ENCODE data around the gene C6orf120. TPM values are rescaled to one million over a fixed set of nuclear protein-coding genes. Genes with fewer than 3 reads are reported as not detected.

The C6orf120 gene
- total and polyA plus RNA-seq, 11 donors = 3.4 to 22.9 (median 18.8) TPM

DNA sequence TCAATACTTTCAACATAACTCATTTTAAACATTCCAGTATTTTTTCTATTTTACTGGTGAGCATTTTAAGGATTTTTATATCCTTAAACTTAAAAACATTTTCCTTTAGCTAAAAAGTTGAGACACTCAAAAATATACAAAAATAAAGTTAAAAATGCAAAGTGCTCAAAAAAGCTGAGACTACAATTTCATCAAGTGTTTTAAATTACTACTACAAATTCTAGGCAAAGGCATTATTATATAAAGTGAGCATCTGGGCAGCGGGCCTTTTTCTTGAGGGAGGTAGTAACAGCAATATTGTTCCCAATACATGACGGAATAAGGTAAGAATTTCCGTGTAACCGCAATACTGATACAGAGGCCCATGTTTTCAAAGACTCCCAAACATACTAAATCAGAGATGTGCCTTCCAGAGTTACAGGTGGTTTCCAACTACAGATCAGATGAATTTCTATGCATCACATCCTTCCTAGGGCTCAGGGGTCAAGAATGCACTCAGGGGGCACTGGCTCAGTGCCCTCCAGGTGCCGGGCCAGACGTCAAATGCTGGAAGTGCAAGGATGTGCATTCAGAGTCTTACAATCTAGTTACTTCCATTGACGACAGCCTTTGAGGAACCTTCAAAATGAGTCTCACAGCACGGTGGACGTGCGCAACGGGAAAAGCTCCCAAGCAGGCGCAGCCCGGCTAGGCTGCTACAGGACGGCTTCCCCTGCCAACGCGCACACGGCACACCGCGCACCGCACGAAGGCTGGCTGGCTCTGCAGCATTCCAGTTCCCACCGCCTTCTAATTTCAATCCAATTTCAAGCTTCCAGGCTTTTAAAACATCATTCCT lies 20.7 kb downstream of the C6orf120 start:
- WGBS, 4 donors = 2 to 3% (median 3%) methylated on average over 22 of the region's 22 CpGs
- Histone ChIP-seq H3K27me3 (no peaks in the 10 kb centered on the region), H3K4me1 (peaks cover 0 to 40% (median 20%) of the 10 kb centered on the region in 12 donors), H3K4me3 (peak overlapping the region; percentile 41 to 94 (median 66)), H3K9me3 (no peaks in the 10 kb centered on the region), H3K27ac (peak overlapping the region; percentile 59 to 96 (median 90)), H3K36me3 (peaks cover 0 to 17% (median 0%) of the 10 kb centered on the region in 9 donors)
- intact Hi-C loops (cut with DNase I) = loop anchor here in 3 of 10 donors (2.0 to 10.0 kb wide), 3 partner anchors 18 to 832 kb away; partner anchors contain the start of genes C6orf120 (in 2 of the 3), WDR27 (in 2 of the 3), PSMB1 (in 1 of the 3) and TBP (in 1 of the 3)
- TF ChIP-seq, protein P1, sequence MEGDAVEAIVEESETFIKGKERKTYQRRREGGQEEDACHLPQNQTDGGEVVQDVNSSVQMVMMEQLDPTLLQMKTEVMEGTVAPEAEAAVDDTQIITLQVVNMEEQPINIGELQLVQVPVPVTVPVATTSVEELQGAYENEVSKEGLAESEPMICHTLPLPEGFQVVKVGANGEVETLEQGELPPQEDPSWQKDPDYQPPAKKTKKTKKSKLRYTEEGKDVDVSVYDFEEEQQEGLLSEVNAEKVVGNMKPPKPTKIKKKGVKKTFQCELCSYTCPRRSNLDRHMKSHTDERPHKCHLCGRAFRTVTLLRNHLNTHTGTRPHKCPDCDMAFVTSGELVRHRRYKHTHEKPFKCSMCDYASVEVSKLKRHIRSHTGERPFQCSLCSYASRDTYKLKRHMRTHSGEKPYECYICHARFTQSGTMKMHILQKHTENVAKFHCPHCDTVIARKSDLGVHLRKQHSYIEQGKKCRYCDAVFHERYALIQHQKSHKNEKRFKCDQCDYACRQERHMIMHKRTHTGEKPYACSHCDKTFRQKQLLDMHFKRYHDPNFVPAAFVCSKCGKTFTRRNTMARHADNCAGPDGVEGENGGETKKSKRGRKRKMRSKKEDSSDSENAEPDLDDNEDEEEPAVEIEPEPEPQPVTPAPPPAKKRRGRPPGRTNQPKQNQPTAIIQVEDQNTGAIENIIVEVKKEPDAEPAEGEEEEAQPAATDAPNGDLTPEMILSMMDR (IDR thresholded peaks at IDR 0.05) = no peak
- ATAC-seq (peak; percentile 65 to 85 (median 72)), DNase-seq (peak; percentile 27 to 76 (median 39))

DNA sequence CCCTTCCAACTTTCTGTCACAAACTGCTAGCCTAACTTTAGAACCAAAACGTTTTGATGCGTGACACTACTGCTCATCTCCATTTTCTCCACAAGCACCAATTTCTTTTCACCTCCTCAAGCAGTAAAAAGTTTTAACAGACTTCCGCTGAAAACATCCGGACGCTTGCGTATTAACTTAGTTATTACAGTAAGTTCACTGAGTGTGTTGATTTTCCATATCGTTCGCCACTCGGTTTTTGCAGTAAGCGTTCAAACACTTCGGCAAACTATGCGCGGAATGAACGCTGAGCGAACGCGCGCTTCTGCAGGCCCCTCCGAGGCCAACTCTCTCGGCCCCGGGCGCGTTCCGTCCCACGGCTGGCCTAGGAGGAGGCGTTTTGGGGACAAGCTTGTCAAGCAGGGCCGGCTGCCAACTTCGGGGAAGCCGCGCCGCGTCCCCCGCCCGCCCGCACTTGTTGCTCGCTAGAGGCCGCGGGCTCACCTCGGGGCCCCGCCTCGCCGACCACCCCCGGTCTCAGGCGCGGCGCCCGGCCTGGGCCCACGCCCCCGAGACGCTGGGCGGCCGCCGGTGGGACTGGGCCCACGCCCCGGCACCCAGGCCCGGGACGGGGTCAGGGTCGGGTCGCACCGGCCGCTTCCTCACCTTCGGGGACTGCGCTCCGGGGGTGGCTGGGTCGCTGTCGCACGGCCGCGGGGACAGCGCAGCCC lies 21.4 kb downstream of the C6orf120 start:
- DNase-seq (peak; percentile 86 to 91 (median 88)), ATAC-seq (peak; percentile 76 to 83 (median 80))
- intact Hi-C loops (cut with DNase I) = loop anchor here in 3 of 10 donors (2.0 to 10.0 kb wide), 3 partner anchors 19 to 831 kb away; partner anchors contain the start of genes C6orf120 (in 2 of the 3), WDR27 (in 2 of the 3), PSMB1 (in 1 of the 3) and TBP (in 1 of the 3)
- TF ChIP-seq POLR2A (IDR thresholded peaks at IDR 0.05) = peak in 1 of 2 donors; percentile 9
- TF ChIP-seq, protein P1 (IDR thresholded peaks at IDR 0.05) = no peak
- Histone ChIP-seq H3K9me3 (no peaks in the 10 kb centered on the region), H3K27me3 (no peaks in the 10 kb centered on the region), H3K36me3 (peaks cover 0 to 9% (median 0%) of the 10 kb centered on the region in 9 donors), H3K4me1 (peaks cover 0 to 40% (median 20%) of the 10 kb centered on the region in 12 donors), H3K27ac (peak overlapping the region; percentile 59 to 96 (median 90)), H3K4me3 (peak overlapping the region; percentile 41 to 94 (median 66))
- WGBS, 4 donors = 0 to 1% (median 0%) methylated on average over 28 to 70 of the region's 70 CpGs

DNA sequence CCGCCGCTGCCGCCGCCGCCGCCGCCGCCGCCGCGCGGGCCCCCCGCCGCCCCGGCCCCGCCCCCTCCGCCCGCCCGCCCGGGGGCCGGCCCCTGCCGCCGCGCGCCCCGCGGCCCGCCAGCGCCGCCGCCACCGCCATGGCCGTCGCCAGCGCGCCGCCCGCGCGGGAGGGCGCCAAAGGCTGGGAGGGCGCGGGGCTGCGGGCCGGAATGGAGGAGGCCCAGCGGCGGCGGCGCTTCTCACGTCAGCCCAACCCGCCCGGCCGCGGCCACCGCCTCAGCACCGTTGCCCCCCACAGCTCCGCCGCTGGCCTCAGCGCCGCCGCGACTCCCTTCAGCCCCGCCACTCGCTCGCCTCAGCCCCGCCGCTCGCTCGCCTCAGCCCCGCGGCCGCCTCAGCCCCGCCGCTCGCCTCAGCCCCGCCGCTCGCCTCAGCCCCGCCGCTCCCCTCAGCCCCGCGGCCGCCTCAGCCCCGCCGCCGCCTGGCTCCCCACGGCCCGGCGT lies 22.1 kb downstream of the C6orf120 start:
- DNase-seq = peak; percentile 29 to 73 (median 43)
- no peak for TF ChIP-seq POLR2A (IDR thresholded peaks at IDR 0.05)
- TF ChIP-seq, protein P1 (IDR thresholded peaks at IDR 0.05) = no peak
- H3K27ac ChIP-seq = peak overlapping the region; percentile 58 to 96 (median 84)
- peak overlapping the region in 9 of 12 donors; percentile 64 to 94 (median 72) for H3K4me3 ChIP-seq
- H3K9me3 ChIP-seq = no peaks in the 10 kb centered on the region
- peaks cover 0 to 40% (median 20%) of the 10 kb centered on the region in 12 donors for H3K4me1 ChIP-seq
- H3K27me3 ChIP-seq = no peaks in the 10 kb centered on the region
- WGBS, 4 donors = 0 to 3% (median 1%) methylated on average over 8 to 88 of the region's 89 CpGs
- peak in 2 of 4 donors; percentile 34 to 46 for ATAC-seq
- intact Hi-C loops (cut with DNase I) = loop anchor here in 3 of 10 donors (2.0 to 10.0 kb wide), 4 partner anchors 19 to 831 kb away; partner anchors contain the start of genes C6orf120 (in 2 of the 3), WDR27 (in 2 of the 3), DYNLT2 (in 1 of the 3) and ERMARD (in 1 of the 3)
- H3K36me3 ChIP-seq = peaks cover 0 to 4% (median 0%) of the 10 kb centered on the region in 9 donors
